Neural cell (in vitro differentiated cells): Measurements from ENCODE around the gene TRMT11. TPM values are rescaled to one million over a fixed set of nuclear protein-coding genes. Genes with fewer than 3 reads are reported as not detected.

Experiments
- H2AFZ ChIP-seq: fragments of 200-600, 300-800 bp; sonication (generic), shearing (Covaris generic); 2 replicates; pipeline ENCODE4 v1.6.0; 2014; ENCODE audit warnings: low read depth, mild to moderate bottlenecking, antibody characterized with exemption, low read length, moderate library complexity
- H3F3A ChIP-seq: fragments of 200-600 bp; shearing (Covaris generic); 2 replicates; pipeline ENCODE4 v1.6.1; 2016; ENCODE audit warnings: mild to moderate bottlenecking, moderate library complexity, mixed read lengths, antibody characterized with exemption, low read length; ENCODE audit not compliant: insufficient read depth, poor library complexity, severe bottlenecking
- H3K27ac ChIP-seq: fragments of 200-600, 300-800 bp; sonication (generic), shearing (Covaris generic); 2 replicates; pipeline ENCODE4 v1.5.1; 2014; ENCODE audit warnings: mild to moderate bottlenecking, low read length, moderate library complexity
- H3K27me3 ChIP-seq: fragments of 300-800, 200-600 bp; sonication (generic), shearing (Covaris generic); 2 replicates; pipeline ENCODE4 v1.6.0; 2014; ENCODE audit warnings: mild to moderate bottlenecking, low read depth, low read length, moderate library complexity; ENCODE audit not compliant: insufficient read depth
- H3K36me3 ChIP-seq: fragments of 300-800, 200-600 bp; sonication (generic), shearing (Covaris generic); 2 replicates; pipeline ENCODE4 v1.5.1; 2014; ENCODE audit warnings: mild to moderate bottlenecking, antibody characterized with exemption, low read length, moderate library complexity; ENCODE audit not compliant: insufficient read depth
- H3K4me2 ChIP-seq: fragments of 300-800, 200-600 bp; sonication (generic), shearing (Covaris generic); 2 replicates; pipeline ENCODE4 v1.6.0; 2014; ENCODE audit warnings: mild to moderate bottlenecking, low read length
- H3K4me3 ChIP-seq: fragments of 300-800, 200-600 bp; sonication (generic), shearing (Covaris generic); 2 replicates; pipeline ENCODE4 v1.5.1; 2014; ENCODE audit warnings: mild to moderate bottlenecking, low read length, moderate library complexity
- H3K79me2 ChIP-seq: fragments of 200-600 bp; shearing (Covaris generic); replicated peaks from 2 replicates; pipeline ENCODE4 v1.6.0; 2014; ENCODE audit warnings: mild to moderate bottlenecking, low read length, moderate library complexity; ENCODE audit not compliant: insufficient read depth
- H3K9ac ChIP-seq: fragments of 300-800, 200-600 bp; sonication (generic), shearing (Covaris generic); 2 replicates; pipeline ENCODE4 v1.6.1; 2016; ENCODE audit warnings: mild to moderate bottlenecking, low read length, mixed read lengths
- H3K9me2 ChIP-seq: fragments of 200-600 bp; shearing (Covaris generic); 2 replicates; pipeline ENCODE4 v1.6.1; 2016; ENCODE audit warnings: mild to moderate bottlenecking, low read length, mixed read lengths; ENCODE audit not compliant: insufficient read depth
- H3K9me3 ChIP-seq: fragments of 200-600, 300-800 bp; sonication (generic), shearing (Covaris generic); 2 replicates; pipeline ENCODE4 v1.6.1; 2016; ENCODE audit warnings: mild to moderate bottlenecking, mixed run types, low read length, moderate library complexity, mixed read lengths
- H4K20me1 ChIP-seq: fragments of 200-600 bp; shearing (Covaris generic); 2 replicates; pipeline ENCODE4 v1.6.1; 2016; ENCODE audit warnings: mild to moderate bottlenecking, mixed run types; ENCODE audit not compliant: insufficient read depth
- EP300 ChIP-seq: fragments of 450-650 bp; conservative IDR thresholded peaks from 2 replicates; pipeline ENCODE4 v1.6.1; 2014; ENCODE audit warnings: antibody characterized with exemption, mild to moderate bottlenecking, moderate library complexity; ENCODE audit not compliant: poor library complexity, severe bottlenecking
- EZH2 ChIP-seq: fragments of 200-600, 300-800 bp; shearing (Covaris generic), sonication (generic); IDR thresholded peaks from 2 replicates; pipeline ENCODE4 v1.6.1; 2014; ENCODE audit warnings: antibody characterized with exemption, low read length, borderline replicate concordance, mild to moderate bottlenecking; ENCODE audit not compliant: insufficient read depth, poor library complexity, severe bottlenecking
- MXI1 ChIP-seq: fragments of 450-650 bp; conservative IDR thresholded peaks from 2 replicates; pipeline ENCODE4 v1.6.1; 2014; ENCODE audit warnings: antibody characterized with exemption, mild to moderate bottlenecking; ENCODE audit not compliant: poor library complexity, severe bottlenecking
- POLR2AphosphoS5 ChIP-seq: IDR thresholded peaks from 2 replicates; pipeline ENCODE4 v1.6.1; 2012
- RAD21 ChIP-seq: fragments of 450-650 bp; conservative IDR thresholded peaks from 2 replicates; pipeline ENCODE4 v1.6.1; 2014; ENCODE audit warnings: antibody characterized with exemption, mild to moderate bottlenecking, moderate library complexity
- SMC3 ChIP-seq: fragments of 450-650 bp; conservative IDR thresholded peaks from 2 replicates; pipeline ENCODE4 v1.6.1; 2014; ENCODE audit warnings: antibody characterized with exemption, mild to moderate bottlenecking, moderate library complexity; ENCODE audit not compliant: poor library complexity
- TAF1 ChIP-seq: IDR thresholded peaks from 2 replicates; pipeline ENCODE4 v1.6.1; 2012; ENCODE audit warnings: low read depth
- polyA plus RNA-seq: library from polyadenylated mRNA; depleted of rRNA; stranded (reverse); fragments of >200 nt; gene quantifications from 2 replicates; pipeline ENCODE4 v1.2.3, GENCODE V29; 2014
- TF ChIP-seq, protein P1 (sequence below): fragments of 450-650 bp; IDR thresholded peaks from 2 replicates; pipeline ENCODE4 v1.5.1; 2014; ENCODE audit warnings: antibody characterized with exemption, mild to moderate bottlenecking, moderate library complexity; ENCODE audit not compliant: poor library complexity, severe bottlenecking
- TF ChIP-seq, protein P2 (sequence below): IDR thresholded peaks from 2 replicates; pipeline ENCODE4 v1.6.1; 2012; ENCODE audit warnings: borderline replicate concordance

TRMT11 gene
- polyA plus RNA-seq, 1 donor from 2014 or later: 37.6 TPM

DNA sequence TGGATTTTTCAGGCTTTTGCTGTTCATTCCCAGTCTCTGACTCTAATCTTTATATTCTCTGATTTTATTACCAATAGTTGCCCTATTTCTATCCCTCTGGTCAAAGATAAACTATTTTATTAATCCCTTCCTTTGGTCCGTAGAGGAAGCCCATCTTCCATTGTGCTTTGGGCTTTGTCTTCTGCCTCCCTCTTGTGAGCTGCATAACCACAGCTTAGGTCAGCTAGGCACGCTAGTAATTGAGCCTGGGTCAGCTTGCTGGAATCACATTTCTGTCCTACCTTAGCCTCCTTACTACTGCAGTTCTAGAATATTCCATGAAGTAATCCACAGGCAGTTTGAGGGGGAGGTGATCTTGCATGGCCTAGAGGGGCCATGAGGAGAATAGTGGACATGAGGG lies 49.4 kb downstream of the TRMT11 start:
- Histone ChIP-seq H2AFZ (no peak overlapping the region), H4K20me1 (no peaks in the 10 kb centered on the region), H3K4me3 (no peak overlapping the region), H3K36me3 (no peaks in the 10 kb centered on the region), H3F3A (no peaks in the 10 kb centered on the region), H3K27me3 (no peaks in the 10 kb centered on the region), H3K9ac (no peak overlapping the region), H3K9me2 (no peaks in the 10 kb centered on the region), H3K9me3 (no peaks in the 10 kb centered on the region), H3K79me2 (no peaks in the 10 kb centered on the region), H3K27ac (no peak overlapping the region), H3K4me2 (no peak overlapping the region)
- TF ChIP-seq EZH2: no peak
- no peak for TF ChIP-seq SMC3
- TF ChIP-seq, protein P1, sequence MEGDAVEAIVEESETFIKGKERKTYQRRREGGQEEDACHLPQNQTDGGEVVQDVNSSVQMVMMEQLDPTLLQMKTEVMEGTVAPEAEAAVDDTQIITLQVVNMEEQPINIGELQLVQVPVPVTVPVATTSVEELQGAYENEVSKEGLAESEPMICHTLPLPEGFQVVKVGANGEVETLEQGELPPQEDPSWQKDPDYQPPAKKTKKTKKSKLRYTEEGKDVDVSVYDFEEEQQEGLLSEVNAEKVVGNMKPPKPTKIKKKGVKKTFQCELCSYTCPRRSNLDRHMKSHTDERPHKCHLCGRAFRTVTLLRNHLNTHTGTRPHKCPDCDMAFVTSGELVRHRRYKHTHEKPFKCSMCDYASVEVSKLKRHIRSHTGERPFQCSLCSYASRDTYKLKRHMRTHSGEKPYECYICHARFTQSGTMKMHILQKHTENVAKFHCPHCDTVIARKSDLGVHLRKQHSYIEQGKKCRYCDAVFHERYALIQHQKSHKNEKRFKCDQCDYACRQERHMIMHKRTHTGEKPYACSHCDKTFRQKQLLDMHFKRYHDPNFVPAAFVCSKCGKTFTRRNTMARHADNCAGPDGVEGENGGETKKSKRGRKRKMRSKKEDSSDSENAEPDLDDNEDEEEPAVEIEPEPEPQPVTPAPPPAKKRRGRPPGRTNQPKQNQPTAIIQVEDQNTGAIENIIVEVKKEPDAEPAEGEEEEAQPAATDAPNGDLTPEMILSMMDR: no peak
- TF ChIP-seq EP300: no peak
- no peak for TF ChIP-seq POLR2AphosphoS5
- TF ChIP-seq, protein P2, sequence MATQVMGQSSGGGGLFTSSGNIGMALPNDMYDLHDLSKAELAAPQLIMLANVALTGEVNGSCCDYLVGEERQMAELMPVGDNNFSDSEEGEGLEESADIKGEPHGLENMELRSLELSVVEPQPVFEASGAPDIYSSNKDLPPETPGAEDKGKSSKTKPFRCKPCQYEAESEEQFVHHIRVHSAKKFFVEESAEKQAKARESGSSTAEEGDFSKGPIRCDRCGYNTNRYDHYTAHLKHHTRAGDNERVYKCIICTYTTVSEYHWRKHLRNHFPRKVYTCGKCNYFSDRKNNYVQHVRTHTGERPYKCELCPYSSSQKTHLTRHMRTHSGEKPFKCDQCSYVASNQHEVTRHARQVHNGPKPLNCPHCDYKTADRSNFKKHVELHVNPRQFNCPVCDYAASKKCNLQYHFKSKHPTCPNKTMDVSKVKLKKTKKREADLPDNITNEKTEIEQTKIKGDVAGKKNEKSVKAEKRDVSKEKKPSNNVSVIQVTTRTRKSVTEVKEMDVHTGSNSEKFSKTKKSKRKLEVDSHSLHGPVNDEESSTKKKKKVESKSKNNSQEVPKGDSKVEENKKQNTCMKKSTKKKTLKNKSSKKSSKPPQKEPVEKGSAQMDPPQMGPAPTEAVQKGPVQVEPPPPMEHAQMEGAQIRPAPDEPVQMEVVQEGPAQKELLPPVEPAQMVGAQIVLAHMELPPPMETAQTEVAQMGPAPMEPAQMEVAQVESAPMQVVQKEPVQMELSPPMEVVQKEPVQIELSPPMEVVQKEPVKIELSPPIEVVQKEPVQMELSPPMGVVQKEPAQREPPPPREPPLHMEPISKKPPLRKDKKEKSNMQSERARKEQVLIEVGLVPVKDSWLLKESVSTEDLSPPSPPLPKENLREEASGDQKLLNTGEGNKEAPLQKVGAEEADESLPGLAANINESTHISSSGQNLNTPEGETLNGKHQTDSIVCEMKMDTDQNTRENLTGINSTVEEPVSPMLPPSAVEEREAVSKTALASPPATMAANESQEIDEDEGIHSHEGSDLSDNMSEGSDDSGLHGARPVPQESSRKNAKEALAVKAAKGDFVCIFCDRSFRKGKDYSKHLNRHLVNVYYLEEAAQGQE: no peak
- TF ChIP-seq RAD21: no peak
- no peak for TF ChIP-seq TAF1
- no peak for TF ChIP-seq MXI1

DNA sequence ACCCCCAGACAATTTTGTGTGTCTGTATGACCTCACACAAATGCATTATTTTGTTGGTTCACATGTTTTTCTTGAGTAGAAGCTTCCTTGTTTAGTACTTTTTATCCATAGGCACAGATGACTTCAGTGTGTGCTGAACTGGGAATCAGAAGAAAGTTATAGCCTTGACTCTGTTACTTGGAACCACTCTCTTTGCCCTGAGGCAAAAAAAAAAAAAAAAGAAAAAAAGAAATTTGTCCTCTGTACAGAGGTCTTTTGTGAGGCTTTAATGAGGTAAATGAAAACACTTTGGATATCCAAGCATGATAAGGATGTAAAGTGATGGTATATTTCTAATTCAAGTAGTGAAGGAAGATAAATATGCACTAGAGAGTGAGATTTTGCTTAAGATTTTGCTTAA lies 51.9 kb downstream of the TRMT11 start:
- Histone ChIP-seq H3K4me3 (no peak overlapping the region), H3K9ac (no peak overlapping the region), H3K27me3 (no peaks in the 10 kb centered on the region), H4K20me1 (no peaks in the 10 kb centered on the region), H3K79me2 (no peaks in the 10 kb centered on the region), H3K4me2 (no peak overlapping the region), H3K36me3 (no peaks in the 10 kb centered on the region), H3K27ac (no peak overlapping the region), H2AFZ (no peak overlapping the region), H3F3A (no peaks in the 10 kb centered on the region), H3K9me2 (no peaks in the 10 kb centered on the region), H3K9me3 (no peaks in the 10 kb centered on the region)
- TF ChIP-seq EZH2 (no peak), TAF1 (no peak), POLR2AphosphoS5 (no peak), SMC3 (no peak), RAD21 (no peak), EP300 (no peak)
- TF ChIP-seq, protein P2: no peak
- TF ChIP-seq, protein P1: no peak
